OCI-M2 (cell line): ENCODE measurements around the gene ANKS1B.

ENCODE experiments used
- DNase-seq: peaks from one replicate; lab custom pipeline; 2025; ENCODE audit not compliant: unreplicated experiment; lab: John Stamatoyannopoulos, UW

The ANKS1B gene

GRCh38 chr12:98896938-98897337, 1087.8 kb downstream of the ANKS1B start:
- no peak for DNase-seq

GRCh38 chr12:98895086-98895651, 1089.6 kb downstream of the ANKS1B start:
- DNase-seq: no peak

- no peak for DNase-seq
Observed at GRCh38 chr12:98894412-98895085, 1090.2 kb downstream of the ANKS1B start.

- no peak for DNase-seq
Observed at GRCh38 chr12:98893675-98894411, 1090.9 kb downstream of the ANKS1B start.

- DNase-seq: no peak
Observed at GRCh38 chr12:98893126-98893674, 1091.5 kb downstream of the ANKS1B start.

GRCh38 chr12:98885778-98886177, 1099.0 kb downstream of the ANKS1B start:
- DNase-seq: no peak

GRCh38 chr12:98883231-98883630, 1101.5 kb downstream of the ANKS1B start:
- no peak for DNase-seq

- no peak for DNase-seq
Observed at GRCh38 chr12:98882526-98882925, 1102.2 kb downstream of the ANKS1B start.

GRCh38 chr12:98873776-98874175, 1111.0 kb downstream of the ANKS1B start:
- DNase-seq: no peak

GRCh38 chr12:98870504-98870903, 1114.2 kb downstream of the ANKS1B start:
- no peak for DNase-seq

- no peak for DNase-seq
Observed at GRCh38 chr12:98869886-98870503, 1114.7 kb downstream of the ANKS1B start.

- no peak for DNase-seq
Observed at GRCh38 chr12:98868538-98868937, 1116.2 kb downstream of the ANKS1B start.

- DNase-seq: no peak
Observed at GRCh38 chr12:98868076-98868475, 1116.7 kb downstream of the ANKS1B start.

- DNase-seq: no peak
Observed at GRCh38 chr12:98864363-98864762, 1120.4 kb downstream of the ANKS1B start.

- no peak for DNase-seq
Observed at GRCh38 chr12:98863167-98863566, 1121.6 kb downstream of the ANKS1B start.

- DNase-seq: no peak
Observed at GRCh38 chr12:98861251-98861650, 1123.5 kb downstream of the ANKS1B start.

GRCh38 chr12:98856897-98857540, 1127.7 kb downstream of the ANKS1B start:
- DNase-seq: no peak

GRCh38 chr12:98852181-98852580, 1132.6 kb downstream of the ANKS1B start:
- DNase-seq: no peak

GRCh38 chr12:98847242-98847641, 1137.5 kb downstream of the ANKS1B start:
- no peak for DNase-seq

GRCh38 chr12:98845957-98846356, 1138.8 kb downstream of the ANKS1B start:
- no peak for DNase-seq

- DNase-seq: no peak
Observed at GRCh38 chr12:98840325-98840724, 1144.4 kb downstream of the ANKS1B start.
